Measurements from ENCODE around the gene IRF9. TPM values are rescaled to one million over a fixed set of nuclear protein-coding genes. Genes with fewer than 3 reads are reported as not detected.

Gene IRF9
- total RNA-seq, 1 experiment from 2014 or later = 25.1 TPM

DNA sequence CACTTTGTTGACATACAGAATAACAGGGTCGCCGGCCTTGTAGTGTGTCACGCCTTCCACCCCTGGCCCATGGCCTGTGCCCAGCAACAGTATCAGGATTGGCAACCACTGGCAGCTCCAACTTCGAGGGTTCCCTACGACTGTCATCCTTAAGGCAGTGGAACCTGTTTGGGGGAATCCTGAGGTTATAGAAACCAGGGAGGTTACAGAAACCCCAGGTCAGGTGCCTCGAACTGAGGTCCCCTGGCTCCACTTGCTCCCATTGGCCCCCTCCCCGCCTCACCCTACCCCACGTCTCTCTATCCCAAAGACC is 33.8 kb downstream of the IRF9 start:
- intact Hi-C loops (cut with micrococcal nuclease; ENCODE audit: unreplicated experiment) = loop anchor here (2.0 kb wide), 1 partner anchor 36 kb away; no protein-coding TSS in a partner anchor
- POLR2A ChIA-PET (ENCODE audit: low non-redundant PET) = no interaction called here
- BruUV-seq (replicated peaks) = no TSS peak

GRCh38 chr14:24195186-24196070 is 34.4 kb downstream of the IRF9 start, which contains the start of gene TM9SF1:
TSS of gene TM9SF1 (minus strand) at chr14:24195441. CDS start at chr14:24195019, 422 bp downstream.
- TF ChIP-seq EZH2 (IDR thresholded peaks at IDR 0.05; ENCODE audit: borderline replicate concordance, low read depth, low read length, poor library complexity, severe bottlenecking) = no peak
- TF ChIP-seq, protein P1, sequence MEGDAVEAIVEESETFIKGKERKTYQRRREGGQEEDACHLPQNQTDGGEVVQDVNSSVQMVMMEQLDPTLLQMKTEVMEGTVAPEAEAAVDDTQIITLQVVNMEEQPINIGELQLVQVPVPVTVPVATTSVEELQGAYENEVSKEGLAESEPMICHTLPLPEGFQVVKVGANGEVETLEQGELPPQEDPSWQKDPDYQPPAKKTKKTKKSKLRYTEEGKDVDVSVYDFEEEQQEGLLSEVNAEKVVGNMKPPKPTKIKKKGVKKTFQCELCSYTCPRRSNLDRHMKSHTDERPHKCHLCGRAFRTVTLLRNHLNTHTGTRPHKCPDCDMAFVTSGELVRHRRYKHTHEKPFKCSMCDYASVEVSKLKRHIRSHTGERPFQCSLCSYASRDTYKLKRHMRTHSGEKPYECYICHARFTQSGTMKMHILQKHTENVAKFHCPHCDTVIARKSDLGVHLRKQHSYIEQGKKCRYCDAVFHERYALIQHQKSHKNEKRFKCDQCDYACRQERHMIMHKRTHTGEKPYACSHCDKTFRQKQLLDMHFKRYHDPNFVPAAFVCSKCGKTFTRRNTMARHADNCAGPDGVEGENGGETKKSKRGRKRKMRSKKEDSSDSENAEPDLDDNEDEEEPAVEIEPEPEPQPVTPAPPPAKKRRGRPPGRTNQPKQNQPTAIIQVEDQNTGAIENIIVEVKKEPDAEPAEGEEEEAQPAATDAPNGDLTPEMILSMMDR (conservative IDR thresholded peaks at IDR 0.05; ENCODE audit: low read depth, low read length) = no peak
- Histone ChIP-seq H3K9me3 (ENCODE audit: low read depth, low read length, poor library complexity, severe bottlenecking) (no peaks in the 10 kb centered on the region), H3K4me3 (ENCODE audit: low read depth, low read length, poor library complexity, severe bottlenecking) (peak within 1 kb of the TSS; percentile 81), H3K36me3 (ENCODE audit: insufficient read depth, low read length, poor library complexity, severe bottlenecking) (peaks cover 13% of the 10 kb centered on the region), H3K27me3 (replicated peaks; ENCODE audit: insufficient read depth, low read depth, low read length, poor library complexity) (no peaks in the 10 kb centered on the region), H3K27ac (ENCODE audit: low read depth, low read length, poor library complexity, severe bottlenecking) (peak within 1 kb of the TSS; percentile 97), H3K4me1 (ENCODE audit: insufficient read depth, low read length, poor library complexity, severe bottlenecking) (peaks cover 11% of the 10 kb centered on the region)
- ChIA-PET CTCF (interaction anchor here (0.6 kb wide), 1 partner anchor 20 kb away, joined by 3 read pairs; no protein-coding TSS in a partner anchor), POLR2A (ENCODE audit: low non-redundant PET) (interaction anchor here (0.6 to 1.3 kb wide), 3 partner anchors 18 to 54 kb away, joined by 3 to 4 read pairs (median 3); partner anchors contain the start of genes CHMP4A, EMC9 and TINF2)
- intact Hi-C loops (cut with micrococcal nuclease; ENCODE audit: unreplicated experiment) = loop anchor here (2.0 kb wide), 1 partner anchor 35 kb away; no protein-coding TSS in a partner anchor
- no TSS peak for BruUV-seq (replicated peaks)
- DNase-seq (ENCODE audit: low spot score) = peak; percentile 91

More for the DNA sequence above, 33.8 kb downstream of the IRF9 start:
- no peak for TF ChIP-seq EZH2 (IDR thresholded peaks at IDR 0.05; ENCODE audit: borderline replicate concordance, low read depth, low read length, poor library complexity, severe bottlenecking)
- TF ChIP-seq, protein P1 (conservative IDR thresholded peaks at IDR 0.05; ENCODE audit: low read depth, low read length) = no peak
- Histone ChIP-seq H3K27ac (ENCODE audit: low read depth, low read length, poor library complexity, severe bottlenecking) (peak overlapping the region; percentile 97), H3K4me3 (ENCODE audit: low read depth, low read length, poor library complexity, severe bottlenecking) (peak overlapping the region; percentile 81), H3K4me1 (ENCODE audit: insufficient read depth, low read length, poor library complexity, severe bottlenecking) (peaks cover 11% of the 10 kb centered on the region), H3K36me3 (ENCODE audit: insufficient read depth, low read length, poor library complexity, severe bottlenecking) (peaks cover 13% of the 10 kb centered on the region), H3K27me3 (replicated peaks; ENCODE audit: insufficient read depth, low read depth, low read length, poor library complexity) (no peaks in the 10 kb centered on the region), H3K9me3 (ENCODE audit: low read depth, low read length, poor library complexity, severe bottlenecking) (no peaks in the 10 kb centered on the region)
- DNase-seq (ENCODE audit: low spot score) = no peak
- CTCF ChIA-PET = no interaction called here

- BruUV-seq (replicated peaks) = TSS peak; percentile 67
- peaks cover 14% of the 10 kb centered on the region for H3K36me3 ChIP-seq (ENCODE audit: insufficient read depth, low read length, poor library complexity, severe bottlenecking)
- no peaks in the 10 kb centered on the region for H3K27me3 ChIP-seq (replicated peaks; ENCODE audit: insufficient read depth, low read depth, low read length, poor library complexity)
- TF ChIP-seq, protein P1 (conservative IDR thresholded peaks at IDR 0.05; ENCODE audit: low read depth, low read length) = no peak
- no peak for TF ChIP-seq EZH2 (IDR thresholded peaks at IDR 0.05; ENCODE audit: borderline replicate concordance, low read depth, low read length, poor library complexity, severe bottlenecking)
- POLR2A ChIA-PET (ENCODE audit: low non-redundant PET) = interaction anchor here (1.3 kb wide), 1 partner anchor 17 kb away, joined by 3 read pairs; the partner anchor contains the start of gene CHMP4A
- H3K4me3 ChIP-seq (ENCODE audit: low read depth, low read length, poor library complexity, severe bottlenecking) = peak overlapping the region; percentile 81
- H3K9me3 ChIP-seq (ENCODE audit: low read depth, low read length, poor library complexity, severe bottlenecking) = no peaks in the 10 kb centered on the region
- H3K4me1 ChIP-seq (ENCODE audit: insufficient read depth, low read length, poor library complexity, severe bottlenecking) = peaks cover 11% of the 10 kb centered on the region
- peak overlapping the region; percentile 97 for H3K27ac ChIP-seq (ENCODE audit: low read depth, low read length, poor library complexity, severe bottlenecking)
- no peak for DNase-seq (ENCODE audit: low spot score)
- CTCF ChIA-PET = no interaction called here
- intact Hi-C loops (cut with micrococcal nuclease; ENCODE audit: unreplicated experiment) = no loop called here
Measured at GRCh38 chr14:24196071-24197055, 35.3 kb downstream of the IRF9 start.

Measured in A673 (cell line).